NCI-H345 treated with DMSO at 0.1 percent for 48 hours (cell line): ENCODE results near the gene NOL4L.

ENCODE experiments used
- DNase-seq: peaks from one replicate; lab custom pipeline; 2025; ENCODE audit not compliant: unreplicated experiment; lab: John Stamatoyannopoulos, UW

Gene NOL4L

DNA sequence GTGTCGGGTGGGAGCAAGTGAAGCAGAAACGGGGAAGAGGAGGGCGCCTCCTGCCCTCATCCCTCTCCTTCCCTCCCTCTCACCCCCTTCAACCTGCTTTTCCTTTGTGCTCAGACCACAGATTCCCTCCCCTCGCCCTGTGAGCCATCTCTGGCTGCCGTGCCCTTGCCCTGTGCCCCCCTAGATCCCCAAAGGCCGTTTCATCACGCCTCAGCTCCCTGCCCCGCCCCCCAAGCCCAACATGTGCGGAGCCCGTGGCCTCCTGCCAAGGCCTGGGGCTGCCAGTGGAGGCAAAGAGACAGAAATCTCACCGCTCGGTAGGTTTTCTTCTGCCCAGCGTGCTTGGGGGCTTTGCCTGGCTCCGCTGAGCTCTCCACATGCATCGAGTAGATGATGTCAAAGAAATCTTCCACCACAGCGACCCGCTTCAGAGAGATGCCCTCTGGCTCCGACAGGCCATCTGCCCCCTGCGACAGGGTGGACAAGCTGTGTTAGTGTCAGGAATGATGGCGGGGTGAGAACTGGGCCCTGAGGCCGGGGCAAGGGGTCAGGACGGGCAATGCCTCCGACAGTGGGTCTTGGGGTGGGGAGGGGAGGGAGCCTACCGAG is 57.6 kb downstream of the NOL4L start:
- peak; percentile 41 for DNase-seq

DNA sequence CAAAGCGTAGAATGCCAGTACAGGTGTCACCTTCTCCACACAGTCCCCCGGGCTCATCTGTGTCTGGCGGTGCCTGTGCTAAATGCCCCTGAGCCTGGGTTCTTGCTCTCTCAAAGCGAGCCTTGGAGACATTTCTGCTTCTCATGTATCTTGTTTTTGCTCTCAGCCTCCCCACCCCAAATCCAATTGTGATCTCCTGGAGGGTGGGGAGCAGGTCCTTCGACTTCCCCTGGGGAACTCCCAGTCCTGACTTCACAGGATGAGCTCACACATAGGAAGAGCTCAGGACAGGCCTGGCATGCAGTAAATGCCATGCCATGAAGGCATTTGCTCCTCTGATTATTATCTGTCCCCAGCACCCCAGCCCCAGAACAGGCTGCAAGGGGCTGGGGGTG is 58.1 kb downstream of the NOL4L start:
- no peak for DNase-seq

DNA sequence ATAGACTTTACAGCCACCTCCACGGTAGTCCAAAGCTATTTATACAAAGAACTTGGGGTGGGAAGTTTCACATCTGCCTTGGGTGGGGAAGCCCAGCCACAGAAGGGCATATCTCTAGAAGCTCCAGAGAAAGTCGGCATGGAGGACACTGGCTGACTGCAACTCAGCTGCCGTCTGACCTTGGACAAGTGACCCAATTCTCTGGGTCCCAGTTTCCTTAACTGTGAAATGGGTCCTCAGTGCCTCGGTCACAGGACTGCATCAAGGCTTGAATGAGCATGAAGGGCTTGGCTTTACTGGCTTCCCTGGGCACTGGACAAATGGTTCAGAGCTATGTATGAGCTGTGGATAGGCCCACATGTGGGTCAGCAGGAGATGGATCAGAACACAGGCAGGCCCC is 58.6 kb downstream of the NOL4L start:
- DNase-seq: no peak

DNA sequence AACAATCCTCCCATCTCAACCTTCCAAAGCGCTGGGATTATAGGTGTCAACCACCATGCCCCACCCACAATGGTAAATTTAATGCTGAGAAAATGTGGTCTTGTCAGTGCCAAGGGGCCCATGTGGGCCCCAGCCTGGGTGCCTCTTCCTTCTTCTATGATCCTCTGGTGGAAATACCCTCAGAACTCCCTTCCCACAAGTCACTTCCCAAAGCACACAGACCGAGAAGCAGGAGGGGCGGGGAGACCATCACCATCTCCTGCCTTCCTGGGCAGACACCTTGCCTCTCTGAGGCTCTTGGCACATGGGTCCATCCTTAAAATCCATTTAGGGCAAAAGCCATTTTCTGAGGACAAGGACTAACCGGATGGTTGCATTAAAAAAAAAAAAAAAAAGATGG is 59.0 kb downstream of the NOL4L start:
- no peak for DNase-seq

DNA sequence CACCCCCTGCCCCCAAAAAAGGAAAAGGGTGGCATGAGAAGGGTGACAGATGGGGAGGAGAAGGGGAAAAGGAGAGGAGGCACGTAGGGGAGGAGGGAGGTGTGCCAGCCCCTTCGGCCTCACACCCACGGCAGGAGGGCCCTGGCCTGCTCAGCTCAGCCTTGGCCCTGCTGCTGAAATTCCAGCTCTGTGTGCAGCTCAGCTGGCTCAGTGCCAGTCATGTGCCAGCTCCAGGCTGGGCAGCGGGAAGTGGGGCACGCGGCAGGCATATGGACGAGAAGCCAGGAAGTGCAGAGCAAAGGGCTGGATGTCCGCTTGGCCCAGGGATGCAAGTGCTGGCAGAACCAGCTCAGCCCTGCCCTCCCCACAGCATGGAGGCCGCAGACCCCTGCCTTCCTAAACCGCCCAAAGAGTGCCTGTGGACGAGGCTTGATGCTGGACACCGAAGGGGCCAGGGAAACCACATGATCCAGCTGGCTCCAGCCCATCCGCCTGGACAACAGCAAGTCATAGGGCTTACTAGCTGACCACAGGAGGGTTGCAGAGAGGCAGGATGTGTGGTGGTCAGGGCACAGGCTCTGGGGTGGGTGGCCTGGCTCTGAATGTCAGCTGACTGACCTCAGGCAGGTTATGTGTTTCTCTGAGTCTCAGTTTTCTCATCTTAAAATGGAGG is 60.2 kb downstream of the NOL4L start:
- DNase-seq: peak; percentile 44

DNA sequence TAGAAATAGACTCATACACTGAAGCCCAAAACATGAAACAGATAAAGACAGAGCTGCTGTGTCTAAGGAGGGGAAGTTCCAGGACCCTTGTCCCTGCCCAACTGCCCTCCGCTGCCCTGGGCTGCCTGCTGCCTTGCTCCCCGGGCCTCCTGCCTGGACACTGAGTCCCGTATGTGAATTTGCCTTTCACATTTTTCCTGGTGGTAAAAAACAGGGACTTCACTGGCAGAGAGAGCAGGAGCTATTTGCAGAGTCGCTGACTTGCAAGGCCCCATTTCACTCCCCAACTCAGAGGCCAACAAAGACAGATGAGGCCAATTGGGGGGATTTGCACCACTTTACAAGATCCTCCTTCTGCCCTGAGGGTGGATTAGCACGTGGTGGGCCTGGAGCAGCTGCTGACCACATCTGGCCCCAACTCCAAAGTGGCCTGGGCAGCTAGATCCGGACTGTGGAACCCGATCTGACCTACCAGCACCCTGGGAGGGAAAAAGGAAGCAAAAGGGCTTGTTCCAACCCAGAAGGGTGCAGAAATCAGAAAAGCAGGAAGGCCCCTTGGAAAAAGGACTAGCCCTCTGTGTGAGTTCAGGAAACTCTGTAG is 61.4 kb downstream of the NOL4L start:
- no peak for DNase-seq

DNA sequence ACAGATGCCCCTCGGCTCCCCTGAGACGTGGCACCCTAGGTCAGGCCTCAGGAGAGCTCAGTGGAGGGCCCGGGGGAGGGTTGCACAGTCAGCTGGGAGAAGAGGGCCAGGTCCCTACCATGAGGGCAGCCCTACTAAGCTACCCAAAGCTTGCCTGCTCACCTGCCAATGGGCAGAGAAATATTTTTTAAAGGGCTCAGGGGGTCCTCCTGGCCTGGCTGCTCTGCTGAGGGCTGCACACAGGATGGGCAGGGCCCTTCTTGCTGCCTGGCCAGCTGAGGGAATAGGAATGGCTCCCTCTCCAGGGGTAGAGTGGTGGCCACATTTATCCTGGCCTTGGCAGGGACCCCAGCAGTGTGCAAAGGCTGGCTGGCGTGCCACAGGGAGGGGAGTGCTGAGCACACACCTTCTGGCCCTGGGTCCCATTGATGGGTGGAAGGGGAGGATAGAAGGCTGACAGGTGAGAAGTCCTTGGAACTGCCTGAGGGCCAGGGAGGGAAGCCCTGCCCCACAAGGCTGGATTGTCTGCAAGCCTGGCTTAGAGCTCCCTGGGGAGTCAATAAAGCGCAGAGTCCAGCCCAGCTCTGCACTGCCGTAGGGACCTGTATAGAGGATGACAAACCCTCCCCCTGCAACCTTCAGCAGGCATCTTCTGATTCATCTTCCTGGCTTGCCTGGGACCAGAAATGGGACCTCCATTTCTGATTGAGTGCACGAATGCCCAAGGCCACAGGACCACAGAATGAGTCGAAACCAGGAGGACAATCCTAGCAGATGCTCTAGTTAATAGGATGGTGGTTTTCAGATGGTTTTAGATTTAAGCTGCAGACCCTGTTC is 62.1 kb downstream of the NOL4L start:
- peak; percentile 86 for DNase-seq

DNA sequence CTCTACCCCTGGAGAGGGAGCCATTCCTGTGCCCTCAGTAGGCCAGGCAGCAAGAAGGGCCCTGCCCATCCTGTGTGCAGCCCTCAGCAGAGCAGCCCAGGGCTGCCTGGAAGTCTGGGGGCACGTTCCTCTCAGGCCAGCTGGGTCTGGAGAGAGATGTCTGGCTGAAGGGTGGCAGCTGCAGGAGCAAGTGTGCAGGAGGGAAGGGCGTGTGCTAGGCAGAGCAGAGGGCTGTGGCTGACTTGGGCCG is 62.7 kb downstream of the NOL4L start:
- DNase-seq: no peak

DNA sequence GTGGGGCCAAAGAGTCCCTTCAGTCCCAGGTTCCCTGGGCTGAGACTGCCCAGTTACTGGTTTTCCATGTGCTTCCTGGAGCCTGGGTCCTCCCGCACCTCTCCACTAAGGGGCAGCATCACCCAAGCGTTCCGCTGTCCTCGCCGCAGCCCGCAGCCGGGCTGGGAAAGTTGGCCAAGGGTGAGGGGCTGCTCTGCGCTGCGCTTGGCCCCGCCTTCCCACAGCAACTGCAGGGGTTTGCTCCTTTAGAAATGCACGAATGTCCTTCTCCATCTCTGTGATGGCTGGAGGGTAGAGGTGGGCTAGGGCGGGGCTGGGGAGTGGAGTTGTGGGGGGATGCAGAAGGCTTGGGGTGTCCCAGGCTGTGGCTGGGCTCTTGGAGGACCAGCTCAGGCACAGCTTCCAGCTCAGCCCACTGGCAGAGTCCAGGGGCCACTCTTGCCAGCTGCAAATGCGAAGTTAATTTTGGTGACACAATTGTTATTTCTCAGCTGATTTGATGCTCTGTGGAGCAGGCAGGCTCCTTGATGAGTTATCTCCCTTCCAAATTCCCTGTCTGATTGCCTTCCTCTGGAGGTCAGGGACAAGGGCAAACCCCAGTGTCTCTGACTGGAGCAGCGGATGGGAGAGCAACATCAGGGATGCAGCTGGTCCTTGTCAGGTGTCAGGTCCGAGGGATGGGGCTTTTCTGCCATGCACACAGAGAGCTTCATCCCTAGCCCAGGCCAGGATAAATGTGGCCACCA is 63.2 kb downstream of the NOL4L start:
- DNase-seq: peak; percentile 65

DNA sequence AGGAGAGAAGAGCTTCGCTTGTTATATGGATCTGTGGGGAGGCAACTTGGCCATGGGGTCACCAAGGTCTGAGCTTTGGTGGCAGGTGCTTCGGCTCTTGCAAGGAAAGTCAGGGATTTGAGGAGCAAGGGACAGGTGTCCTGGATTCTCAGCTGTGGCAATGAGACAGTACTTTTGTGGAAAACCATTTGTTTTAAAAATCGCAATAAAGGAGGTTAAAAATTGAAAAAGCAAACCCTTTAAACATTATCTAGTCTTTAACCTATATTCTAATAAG is 64.3 kb downstream of the NOL4L start:
- no peak for DNase-seq

DNA sequence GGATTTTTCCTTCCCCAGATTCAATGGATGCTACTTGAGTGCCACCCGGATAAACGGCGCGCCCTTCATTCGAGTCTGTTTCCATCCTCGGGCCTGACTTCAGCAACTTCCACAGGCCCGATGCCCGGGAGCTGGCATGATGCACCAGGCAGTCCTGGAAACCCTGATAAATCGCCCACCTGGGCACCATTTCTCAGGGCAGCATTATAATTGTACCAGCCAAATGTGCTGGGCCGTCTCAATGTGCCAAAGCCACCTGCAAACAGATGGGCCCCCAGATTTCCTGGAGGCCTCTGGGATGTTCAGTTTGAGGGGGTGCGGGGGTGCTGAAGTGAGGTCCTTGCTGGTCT is 65.8 kb downstream of the NOL4L start:
- DNase-seq: no peak

DNA sequence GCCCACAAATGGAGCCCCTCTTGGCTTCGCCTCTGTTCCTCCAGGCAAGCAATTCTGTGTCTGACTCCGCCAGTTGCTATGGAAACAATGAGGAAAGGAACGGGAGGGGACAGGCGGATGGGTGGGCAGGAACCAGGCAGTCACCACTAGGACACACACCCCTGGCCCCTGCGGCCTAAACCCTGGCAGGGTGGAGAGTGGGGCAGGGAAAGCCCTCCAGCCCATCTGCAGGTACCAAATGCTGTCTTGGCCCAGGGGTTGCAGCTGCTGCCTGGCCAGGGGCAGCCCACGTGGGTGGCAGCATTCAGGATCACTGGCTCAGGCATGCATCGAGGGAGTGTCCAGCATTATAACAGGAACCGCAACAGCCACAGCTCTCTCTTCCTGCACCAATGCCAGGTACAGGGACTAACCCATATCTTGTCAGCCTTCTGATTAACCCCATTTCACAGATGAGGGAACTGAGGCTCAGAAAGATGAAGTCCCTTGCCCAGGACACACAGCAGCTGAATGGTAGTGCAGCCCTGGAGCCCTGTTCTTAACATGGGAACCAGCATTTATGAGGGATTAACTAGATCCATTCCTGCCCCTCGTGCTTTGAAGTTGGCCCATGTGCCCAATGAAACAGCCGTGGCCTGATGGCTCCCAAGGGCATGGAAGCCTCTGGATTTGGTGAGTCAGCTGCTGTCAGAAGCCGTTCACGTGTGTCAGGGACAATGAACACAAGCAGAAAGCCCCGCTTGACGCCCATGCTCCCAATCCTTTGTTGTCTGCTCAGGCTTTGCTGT is 66.3 kb downstream of the NOL4L start:
- DNase-seq: no peak

DNA sequence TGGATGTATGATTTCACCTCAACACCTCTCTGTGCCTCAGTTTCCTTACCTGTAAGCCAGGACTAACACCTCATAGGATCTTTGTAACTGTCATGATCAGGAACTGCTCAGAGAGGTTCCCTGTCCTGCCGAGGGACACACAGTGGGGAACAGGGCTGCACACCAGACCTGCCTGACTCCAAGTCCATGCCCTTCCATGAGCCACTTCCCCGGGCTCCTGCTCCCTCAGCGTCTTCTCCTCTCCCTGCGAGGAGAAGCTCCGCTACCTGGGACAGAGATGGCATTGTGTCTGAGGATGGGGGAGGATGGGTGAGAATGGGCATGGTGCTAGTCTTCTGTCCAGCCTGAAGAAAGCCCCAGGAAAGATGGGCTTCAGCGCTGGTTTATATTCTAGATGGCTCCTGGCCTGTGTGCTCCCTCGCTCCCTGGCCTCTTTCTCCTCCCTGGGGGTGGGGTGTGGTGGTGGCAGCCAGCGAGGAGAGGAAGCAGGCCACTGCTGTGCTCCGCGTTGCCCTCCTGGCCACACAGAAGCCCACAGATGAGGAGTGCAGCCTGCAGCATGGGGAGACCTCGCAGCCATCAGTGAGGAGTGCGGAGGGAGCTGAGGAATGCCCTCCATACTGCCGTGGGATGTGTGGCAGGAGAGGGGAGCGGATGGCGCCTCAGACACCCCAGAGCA is 67.1 kb downstream of the NOL4L start:
- no peak for DNase-seq

DNA sequence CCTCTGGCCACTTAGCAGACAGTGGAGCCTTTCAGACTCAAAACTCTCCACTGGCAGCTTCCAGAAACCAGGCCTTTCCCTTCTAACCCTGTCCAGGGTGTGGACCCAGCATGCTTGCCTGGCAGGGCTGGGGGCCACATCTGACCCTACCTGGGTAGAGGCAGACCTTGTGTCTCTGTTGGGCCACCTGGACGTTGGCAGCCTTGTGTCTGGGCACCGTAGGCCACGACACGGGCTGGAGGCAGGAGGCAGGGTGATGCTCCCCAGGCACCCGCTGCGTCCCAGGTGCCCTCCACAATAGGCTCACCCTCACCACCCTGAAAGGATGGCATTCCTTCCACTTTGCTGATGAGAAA is 67.6 kb downstream of the NOL4L start:
- no peak for DNase-seq

DNA sequence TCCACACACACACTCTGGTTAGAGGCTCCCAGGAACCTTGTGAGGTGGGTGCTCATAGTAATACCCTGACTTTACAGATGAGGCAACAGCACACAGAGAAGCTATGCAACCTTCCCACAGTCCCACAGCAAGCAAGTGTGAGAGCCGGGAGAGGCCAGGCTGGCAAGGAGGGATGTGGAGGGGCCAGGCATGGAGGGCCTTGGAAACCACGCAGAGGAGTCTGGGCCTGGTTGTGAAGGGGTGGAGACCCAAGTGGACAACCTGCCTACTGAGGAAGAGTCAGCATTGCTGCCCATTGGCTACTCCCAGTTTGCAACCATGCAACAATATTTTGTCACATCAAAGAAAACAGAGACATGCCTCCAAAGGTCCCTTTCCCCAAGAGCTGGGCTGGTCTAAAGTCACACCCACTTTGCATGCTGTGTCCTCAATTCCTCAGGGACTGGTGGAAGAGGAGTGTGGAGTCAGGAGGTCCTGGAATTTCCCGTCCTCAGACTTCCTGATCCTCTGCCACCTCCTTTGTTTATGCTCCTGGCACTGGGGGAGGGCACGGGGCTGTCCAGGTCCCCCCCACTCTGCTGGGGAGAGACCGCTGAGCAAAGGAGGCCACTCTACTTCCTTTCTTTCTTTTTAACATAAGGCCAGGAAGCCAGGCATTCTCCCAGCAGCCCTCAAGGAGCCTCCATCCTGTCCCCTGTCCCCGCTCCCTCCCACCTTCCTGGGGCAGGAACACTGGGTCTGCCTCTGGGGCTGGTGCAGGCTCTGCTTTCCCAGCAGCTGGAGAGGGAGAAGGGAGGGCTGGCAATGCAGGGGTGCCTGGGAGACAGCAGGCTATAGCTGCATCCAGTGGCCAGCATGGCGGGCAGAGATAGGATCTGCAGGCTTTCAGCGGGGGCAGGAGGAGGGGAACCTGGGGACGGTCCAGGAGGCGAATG is 68.3 kb downstream of the NOL4L start:
- no peak for DNase-seq

DNA sequence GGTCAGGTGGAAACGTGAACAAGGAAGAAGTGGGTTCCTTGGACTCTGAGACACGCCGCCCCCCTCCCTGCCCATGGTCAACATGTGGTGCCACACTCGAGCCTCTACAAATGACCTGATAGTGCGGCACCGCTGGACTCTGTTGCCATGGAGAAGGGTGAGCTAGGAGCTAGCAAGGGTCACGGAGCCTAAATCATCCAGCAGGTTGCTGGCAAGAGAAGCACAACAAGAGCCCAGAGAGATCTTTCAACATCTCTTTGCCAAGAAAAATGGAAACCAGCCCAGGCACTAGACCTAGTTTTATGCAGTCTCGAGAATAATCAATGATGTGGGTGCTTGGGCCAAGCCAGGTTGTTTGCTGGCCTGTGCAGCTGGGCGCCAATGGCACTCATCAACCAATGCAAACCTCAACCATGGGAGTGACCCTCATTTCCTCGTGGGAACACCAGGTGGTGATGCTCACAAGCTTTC is 69.5 kb downstream of the NOL4L start:
- no peak for DNase-seq

DNA sequence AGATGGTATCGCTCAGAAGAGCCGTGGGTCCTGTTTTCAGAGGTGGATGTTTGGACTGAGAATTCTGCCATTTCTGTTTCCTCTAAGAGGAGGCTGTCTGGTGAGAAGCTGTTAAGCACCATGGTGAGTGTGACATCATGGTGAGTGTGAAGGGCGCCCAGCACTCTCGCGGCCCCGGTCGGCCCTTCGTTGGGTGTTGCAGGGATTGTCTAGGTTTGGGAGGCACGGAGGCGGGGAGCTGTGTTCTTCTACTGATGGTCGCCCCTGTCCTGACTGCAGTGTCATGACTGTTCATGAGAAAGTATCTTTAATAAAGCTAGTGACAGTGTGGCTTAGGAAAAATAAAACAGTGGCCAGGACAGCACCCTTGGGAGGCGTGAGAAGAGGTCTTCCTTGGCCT is 70.4 kb downstream of the NOL4L start:
- DNase-seq: no peak

DNA sequence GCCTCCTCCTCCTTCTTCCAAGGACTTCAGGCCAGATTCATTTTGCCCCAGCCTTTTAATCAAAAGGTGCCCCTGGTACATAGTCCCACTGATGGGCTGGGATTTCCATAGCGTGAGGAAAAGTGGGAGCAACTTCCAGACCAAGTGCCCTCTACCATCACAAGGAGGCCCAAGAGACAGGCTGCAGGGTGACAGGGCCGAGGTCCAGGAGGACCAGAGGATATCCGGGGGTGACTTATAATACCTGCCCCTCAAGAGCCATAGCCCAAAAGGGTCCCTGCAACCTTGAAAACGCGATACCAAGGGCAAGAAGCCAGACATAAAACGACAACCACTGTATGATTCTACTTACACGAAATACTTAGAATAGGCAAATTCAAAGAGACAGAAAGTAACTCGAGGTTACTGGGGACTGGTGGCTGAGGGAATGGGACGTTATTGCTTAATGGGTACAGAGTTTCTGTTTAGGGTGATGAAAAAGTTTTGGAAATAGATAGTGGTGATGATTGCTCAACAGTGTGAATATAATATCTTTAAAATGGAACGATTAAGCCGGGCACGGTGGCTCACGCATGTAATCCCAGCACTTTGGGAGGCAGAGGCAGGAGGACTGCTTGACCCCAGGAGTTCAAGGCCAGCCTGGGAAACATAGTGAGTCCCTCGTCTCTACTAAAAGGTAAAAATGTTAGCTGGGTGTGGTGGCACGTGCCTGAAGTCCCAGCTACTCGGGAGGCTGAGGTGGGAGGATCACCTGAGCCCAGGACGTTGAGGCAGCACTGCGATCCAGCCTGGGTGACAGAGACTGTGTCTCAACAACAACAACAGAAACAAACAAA is 71.9 kb downstream of the NOL4L start:
- DNase-seq: no peak

DNA sequence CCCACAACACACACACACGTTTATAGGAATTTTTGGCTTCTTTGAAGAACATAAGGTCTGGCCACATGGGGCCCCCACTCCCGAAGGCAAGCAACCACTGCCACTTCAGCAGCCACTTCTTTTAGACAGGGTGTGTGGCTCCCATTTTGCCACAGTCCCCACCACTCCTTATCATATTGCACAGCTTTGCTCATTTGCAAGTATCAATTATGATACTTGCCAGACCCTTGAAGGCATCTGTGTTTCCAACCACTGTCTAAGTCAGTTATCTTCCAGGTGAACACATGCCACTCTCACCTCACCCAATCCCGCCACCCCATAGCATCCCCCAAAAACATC is 73.1 kb downstream of the NOL4L start:
- no peak for DNase-seq
